Gastrocnemius medialis (tissue), 4 donors: ENCODE data around the gene BCOR.

ENCODE experiments used
- CTCF ChIP-seq, 5 experiments: fragments of 450-650 bp in 3 of 5; fragments of 200-600 bp in 2 of 5; sonication (generic) in 2 of 5; IDR thresholded peaks in 4 of 5; conservative IDR thresholded peaks in 1 of 5; 1 replicate in 4 of 5; 2 replicates in 1 of 5; pipeline ENCODE4 v1.5.1; 2016 to 2019; ENCODE audit warnings: antibody characterized with exemption in 5 of 5, mild to moderate bottlenecking in 3 of 5, moderate library complexity in 3 of 5
- POLR2A ChIP-seq, 2 donors: fragments of 450-650 bp; IDR thresholded peaks; one replicate each; pipeline ENCODE4 v1.6.1; 2017; ENCODE audit warnings: antibody characterized with exemption in 2 of 2, mild to moderate bottlenecking in 2 of 2, moderate library complexity in 2 of 2

GRCh38 chrX:40057405-40057804 lies 40.4 kb downstream of the BCOR start:
- TF ChIP-seq CTCF (IDR thresholded peaks at IDR 0.05 in 4 of 5, conservative IDR thresholded peaks at IDR 0.05 in 1 of 5): peak in 1 of 5 experiments; percentile 8
- TF ChIP-seq POLR2A (IDR thresholded peaks at IDR 0.05): no peak
